ENCODE measurements around the gene MINAR2.

GRCh38 chr5:129768735-129769134 lies 20.8 kb downstream of the MINAR2 start:
- no peak for TF ChIP-seq GATA3 (IDR thresholded peaks at IDR 0.05; ENCODE audit: low read depth, low read length)
- TF ChIP-seq GATA2 (IDR thresholded peaks at IDR 0.05; ENCODE audit: low read depth, low read length) = no peak
